ENCODE measurements around the gene CXCL5. TPM values are rescaled to one million over a fixed set of nuclear protein-coding genes. Genes with fewer than 3 reads are reported as not detected.
"Not testable (repeated sequence)": the region's sequence is repeated elsewhere in the genome, so short reads cannot be mapped to it uniquely, and the experiment has no call there.

Gene CXCL5
- total and polyA plus RNA-seq, 2 of the 13 experiments (the other 11 are each of a cell fraction or from before 2014, with no cell fraction given): not detected

- TF ChIP-seq KIAA2018 (CRISPR knock-in tag; IDR thresholded peaks at IDR 0.05; ENCODE audit: borderline replicate concordance) (no peak), SRSF1 (optimal IDR thresholded peaks at IDR 0.05; ENCODE audit: low read depth, low read length) (no peak), ZMYM4 (CRISPR knock-in tag; IDR thresholded peaks at IDR 0.05) (no peak), BHLHE40 (IDR thresholded peaks at IDR 0.05; ENCODE audit: low read length) (no peak), TBP (CRISPR knock-in tag; IDR thresholded peaks at IDR 0.05) (no peak), HNF4A (CRISPR knock-in tag; IDR thresholded peaks at IDR 0.05) (no peak), ZFP90 (CRISPR knock-in tag; IDR thresholded peaks at IDR 0.05; ENCODE audit: borderline replicate concordance) (no peak)
- TF ChIP-seq, protein P1, sequence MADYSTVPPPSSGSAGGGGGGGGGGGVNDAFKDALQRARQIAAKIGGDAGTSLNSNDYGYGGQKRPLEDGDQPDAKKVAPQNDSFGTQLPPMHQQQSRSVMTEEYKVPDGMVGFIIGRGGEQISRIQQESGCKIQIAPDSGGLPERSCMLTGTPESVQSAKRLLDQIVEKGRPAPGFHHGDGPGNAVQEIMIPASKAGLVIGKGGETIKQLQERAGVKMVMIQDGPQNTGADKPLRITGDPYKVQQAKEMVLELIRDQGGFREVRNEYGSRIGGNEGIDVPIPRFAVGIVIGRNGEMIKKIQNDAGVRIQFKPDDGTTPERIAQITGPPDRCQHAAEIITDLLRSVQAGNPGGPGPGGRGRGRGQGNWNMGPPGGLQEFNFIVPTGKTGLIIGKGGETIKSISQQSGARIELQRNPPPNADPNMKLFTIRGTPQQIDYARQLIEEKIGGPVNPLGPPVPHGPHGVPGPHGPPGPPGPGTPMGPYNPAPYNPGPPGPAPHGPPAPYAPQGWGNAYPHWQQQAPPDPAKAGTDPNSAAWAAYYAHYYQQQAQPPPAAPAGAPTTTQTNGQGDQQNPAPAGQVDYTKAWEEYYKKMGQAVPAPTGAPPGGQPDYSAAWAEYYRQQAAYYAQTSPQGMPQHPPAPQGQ (CRISPR knock-in tag; IDR thresholded peaks at IDR 0.05; ENCODE audit: borderline replicate concordance): no peak
Observed at GRCh38 chr4:73984736-73985527, 13.5 kb downstream of the CXCL5 start (continued).

DNA sequence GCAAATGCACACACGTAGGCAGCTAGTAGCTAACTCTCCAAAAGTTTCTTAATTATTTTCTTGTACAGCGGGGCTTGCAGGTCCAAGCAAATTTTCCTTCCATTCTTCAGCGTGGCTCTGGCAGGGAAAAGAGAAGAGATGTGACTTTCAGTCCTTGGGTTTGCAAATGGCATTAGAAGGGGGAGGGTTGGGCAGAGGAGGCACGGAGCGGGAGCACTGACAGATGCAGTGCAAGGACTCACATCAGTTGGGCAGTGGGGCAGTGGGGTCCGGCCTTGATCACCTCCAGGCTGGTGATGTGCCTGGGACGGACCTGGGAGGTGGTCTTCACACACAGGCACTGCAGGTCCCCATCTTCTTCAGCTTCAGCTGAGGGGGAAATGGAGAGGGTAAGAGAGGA lies 17.3 kb downstream of the CXCL5 start:
- H3K9ac ChIP-seq (ENCODE audit: insufficient read depth, low read depth, low read length); FAIRE-seq; BruUV-seq (replicated peaks); ATAC-seq; H3K4me3 ChIP-seq (replicated peaks in 1 of 3; ENCODE audit: insufficient read depth in 1 of 3, low read depth in 2 of 3, low read length in 3 of 3); H3K27ac ChIP-seq (ENCODE audit: extremely low read length, insufficient read depth, low read length); H4K20me1 ChIP-seq (ENCODE audit: insufficient read depth, low read length); H3K79me2 ChIP-seq (ENCODE audit: insufficient read depth, low read length); POLR2A ChIA-PET; intact Hi-C loops (cut with micrococcal nuclease; ENCODE audit: unreplicated experiment); in situ Hi-C loops (cut with HindIII; ENCODE audit: extremely low pct_ligation_motif_present, low pct_unique_long_range_greater_than_20kb); H3K9me3 ChIP-seq (ENCODE audit: low read length); H3K27me3 ChIP-seq (ENCODE audit: control insufficient read depth in 1 of 2, insufficient read depth in 2 of 2, low read length in 2 of 2); H2AFZ ChIP-seq (ENCODE audit: low read length); CTCF ChIA-PET (ENCODE audit: low intra/inter-chr PET ratio, low total read pairs); H3K4me2 ChIP-seq (ENCODE audit: low read depth, low read length); H3K4me1 ChIP-seq (ENCODE audit: insufficient read depth, low read length); DNase-seq (ENCODE audit: low spot score); H3K36me3 ChIP-seq (replicated peaks in 1 of 2; ENCODE audit: control insufficient read depth in 1 of 2, insufficient read depth in 2 of 2, low read length in 2 of 2): not testable (repeated sequence)
- 21% methylated on average over 7 of the region's 7 CpGs for WGBS (ENCODE audit: low lambda C conversion rate)
